Keratinocyte (primary cell): ENCODE data around the gene CCL19. TPM values are rescaled to one million over a fixed set of nuclear protein-coding genes. Genes with fewer than 3 reads are reported as not detected.

Source experiments
- DNase-seq: peaks from one replicate; pipeline ENCODE4 v3.0.0-alpha.2; 2011; ENCODE audit warnings: low read depth, missing footprints, low spot score
- FAIRE-seq: peaks from 2 replicates; lab custom pipeline; 2011; peaks lifted over from hg19 to GRCh38; lab: Jason Lieb, UNC
- H2AFZ ChIP-seq: 2 replicates; pipeline ENCODE4 v1.6.0; 2012; ENCODE audit warnings: low read length, control low read depth, inconsistent platforms; ENCODE audit not compliant: control insufficient read depth
- H3K27ac ChIP-seq: 2 replicates; pipeline ENCODE4 v1.5.1; 2011; ENCODE audit warnings: low read length; ENCODE audit not compliant: control insufficient read depth, insufficient read depth
- H3K27me3 ChIP-seq: 3 replicates; pipeline ENCODE4 v1.6.0; 2011; ENCODE audit warnings: low read length; ENCODE audit not compliant: control insufficient read depth, insufficient read depth; ENCODE audit errors: extremely low read depth
- H3K36me3 ChIP-seq, 2 experiments: 2 replicates in 1 of 2; 3 replicates in 1 of 2; pipeline ENCODE4 v1.5.1; 2011; ENCODE audit warnings: low read length in 2 of 2, mild to moderate bottlenecking in 1 of 2; ENCODE audit not compliant: control insufficient read depth in 2 of 2, insufficient read depth in 2 of 2; ENCODE audit errors: extremely low read depth in 1 of 2
- H3K4me1 ChIP-seq: 3 replicates; pipeline ENCODE4 v1.5.1; 2011; ENCODE audit warnings: low read length; ENCODE audit not compliant: control insufficient read depth, insufficient read depth; ENCODE audit errors: extremely low read depth
- H3K4me2 ChIP-seq: 3 replicates; pipeline ENCODE4 v1.6.0; 2011; ENCODE audit warnings: low read depth, low read length; ENCODE audit not compliant: control insufficient read depth, insufficient read depth; ENCODE audit errors: extremely low read depth
- H3K4me3 ChIP-seq, 3 experiments: fragments of 200-600 bp in 1 of 3; sonication (generic) in 1 of 3; 2 replicates in 2 of 3; 3 replicates in 1 of 3; pipeline ENCODE4 v1.5.1; 2011 to 2016; ENCODE audit warnings: low read length in 3 of 3, mild to moderate bottlenecking in 3 of 3, control low read depth in 2 of 3, inconsistent platforms in 1 of 3, low read depth in 1 of 3, mixed read lengths in 1 of 3, mixed run types in 1 of 3, moderate library complexity in 1 of 3; ENCODE audit not compliant: control insufficient read depth in 2 of 3, insufficient read depth in 2 of 3; ENCODE audit errors: extremely low read depth in 1 of 3
- H3K79me2 ChIP-seq: 2 replicates; pipeline ENCODE4 v1.6.0; 2012; ENCODE audit warnings: low read length; ENCODE audit not compliant: control insufficient read depth, insufficient read depth
- H3K9ac ChIP-seq: 3 replicates; pipeline ENCODE4 v1.6.0; 2011; ENCODE audit warnings: low read length; ENCODE audit not compliant: control insufficient read depth, insufficient read depth; ENCODE audit errors: extremely low read depth
- H3K9me1 ChIP-seq: 3 replicates; pipeline ENCODE4 v1.6.0; 2011; ENCODE audit warnings: low read length; ENCODE audit not compliant: control insufficient read depth, insufficient read depth; ENCODE audit errors: extremely low read depth
- H3K9me3 ChIP-seq: 2 replicates; pipeline ENCODE4 v1.5.1; 2012; ENCODE audit warnings: low read depth, low read length; ENCODE audit not compliant: control insufficient read depth
- H4K20me1 ChIP-seq: 3 replicates; pipeline ENCODE4 v1.6.0; 2011; ENCODE audit warnings: low read length; ENCODE audit not compliant: control insufficient read depth, insufficient read depth; ENCODE audit errors: extremely low read depth
- EZH2 ChIP-seq: IDR thresholded peaks from one replicate; pipeline ENCODE4 v1.6.1; 2012; ENCODE audit warnings: inconsistent platforms, mild to moderate bottlenecking, low read length, moderate library complexity
- dilution Hi-C: fragments of 300-500 bp; cut with MboI; formaldehyde crosslinking; loops from one replicate; pipeline ENCODE4 v1.7.0; 2020; ENCODE audit warnings: low sequenced_read_pairs; ENCODE audit not compliant: extremely low pct_ligation_motif_present
- polyA plus RNA-seq, 5 experiments: library from polyadenylated mRNA; depleted of rRNA in 3 of 5; stranded (reverse) in 3 of 5; stranded (forward) in 1 of 5; unstranded in 1 of 5; fragments of >200 nt; gene quantifications; 1 replicate in 1 of 5; 2 replicates in 3 of 5; 3 replicates in 1 of 5; pipeline versions ENCODE4 v1.2.1 to v1.2.3, GENCODE V29; 2011 to 2012; ENCODE audit warnings: missing spikeins in 2 of 5, low read depth in 1 of 5, low replicate concordance in 1 of 5
- TF ChIP-seq, protein P1 (sequence below), 3 experiments: IDR thresholded peaks in 1 of 3; conservative IDR thresholded peaks in 1 of 3; optimal IDR thresholded peaks in 1 of 3; 2 replicates in 2 of 3; 3 replicates in 1 of 3; pipeline versions ENCODE3 to v1.5.1; 2011; ENCODE audit warnings: low read length in 3 of 3, mild to moderate bottlenecking in 3 of 3, moderate library complexity in 2 of 3, control low read depth in 1 of 3, inconsistent platforms in 1 of 3; ENCODE audit not compliant: insufficient read depth in 2 of 3; ENCODE audit errors: extremely low read depth in 1 of 3

CCL19 gene
- polyA plus RNA-seq, 1 donor (not counting 4 experiments of a cell fraction or from before 2014, with no cell fraction given), result not detected

GRCh38 chr9:34655394-34655793 is 35.7 kb downstream of the CCL19 start:
- H3K27ac ChIP-seq, result no peak overlapping the region
- TF ChIP-seq EZH2, result no peak
- TF ChIP-seq, protein P1, sequence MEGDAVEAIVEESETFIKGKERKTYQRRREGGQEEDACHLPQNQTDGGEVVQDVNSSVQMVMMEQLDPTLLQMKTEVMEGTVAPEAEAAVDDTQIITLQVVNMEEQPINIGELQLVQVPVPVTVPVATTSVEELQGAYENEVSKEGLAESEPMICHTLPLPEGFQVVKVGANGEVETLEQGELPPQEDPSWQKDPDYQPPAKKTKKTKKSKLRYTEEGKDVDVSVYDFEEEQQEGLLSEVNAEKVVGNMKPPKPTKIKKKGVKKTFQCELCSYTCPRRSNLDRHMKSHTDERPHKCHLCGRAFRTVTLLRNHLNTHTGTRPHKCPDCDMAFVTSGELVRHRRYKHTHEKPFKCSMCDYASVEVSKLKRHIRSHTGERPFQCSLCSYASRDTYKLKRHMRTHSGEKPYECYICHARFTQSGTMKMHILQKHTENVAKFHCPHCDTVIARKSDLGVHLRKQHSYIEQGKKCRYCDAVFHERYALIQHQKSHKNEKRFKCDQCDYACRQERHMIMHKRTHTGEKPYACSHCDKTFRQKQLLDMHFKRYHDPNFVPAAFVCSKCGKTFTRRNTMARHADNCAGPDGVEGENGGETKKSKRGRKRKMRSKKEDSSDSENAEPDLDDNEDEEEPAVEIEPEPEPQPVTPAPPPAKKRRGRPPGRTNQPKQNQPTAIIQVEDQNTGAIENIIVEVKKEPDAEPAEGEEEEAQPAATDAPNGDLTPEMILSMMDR (optimal IDR thresholded peaks at IDR 0.05 in 1 of 3, IDR thresholded peaks at IDR 0.05 in 1 of 3, conservative IDR thresholded peaks at IDR 0.05 in 1 of 3; ENCODE audit: extremely low read depth in 1 of 3, insufficient read depth in 2 of 3, low read length in 3 of 3), result no peak

GRCh38 chr9:34654323-34655051 is 36.6 kb downstream of the CCL19 start:
- Histone ChIP-seq H3K27me3 (peaks cover 5% of the 10 kb centered on the region), H3K79me2 (no peaks in the 10 kb centered on the region), H2AFZ (no peak overlapping the region), H4K20me1 (no peaks in the 10 kb centered on the region), H3K4me3 (no peak overlapping the region), H3K9me1 (no peaks in the 10 kb centered on the region), H3K9ac (no peak overlapping the region), H3K9me3 (no peaks in the 10 kb centered on the region), H3K36me3 (peaks cover 0 to 6% of the 10 kb centered on the region in 2 experiments), H3K4me1 (peaks cover 22% of the 10 kb centered on the region), H3K4me2 (no peak overlapping the region), H3K27ac (no peak overlapping the region)
- TF ChIP-seq, protein P1 (optimal IDR thresholded peaks at IDR 0.05 in 1 of 3, IDR thresholded peaks at IDR 0.05 in 1 of 3, conservative IDR thresholded peaks at IDR 0.05 in 1 of 3; ENCODE audit: extremely low read depth in 1 of 3, insufficient read depth in 2 of 3, low read length in 3 of 3), result no peak
- TF ChIP-seq EZH2, result no peak
- FAIRE-seq (no peak), DNase-seq (no peak)
- dilution Hi-C loops, result no loop called here

More at GRCh38 chr9:34655394-34655793, 35.7 kb downstream of the CCL19 start:
- H3K9me3 ChIP-seq, result no peaks in the 10 kb centered on the region
- H2AFZ ChIP-seq, result no peak overlapping the region
- H3K4me2 ChIP-seq, result no peak overlapping the region
- peaks cover 31% of the 10 kb centered on the region for H3K4me1 ChIP-seq
- H4K20me1 ChIP-seq, result no peaks in the 10 kb centered on the region
- H3K27me3 ChIP-seq, result peaks cover 5% of the 10 kb centered on the region
- no peaks in the 10 kb centered on the region for H3K79me2 ChIP-seq
- FAIRE-seq, result no peak
- no peaks in the 10 kb centered on the region for H3K9me1 ChIP-seq
- dilution Hi-C loops, result no loop called here
- peaks cover 0 to 3% of the 10 kb centered on the region in 2 experiments for H3K36me3 ChIP-seq
- H3K9ac ChIP-seq, result no peak overlapping the region
- no peak overlapping the region for H3K4me3 ChIP-seq
- DNase-seq, result no peak
